CD4-positive, alpha-beta T cell treated with Interleukin-21 for 1 hour (primary cell): ENCODE data around the gene RAB5B.
A peak's percentile ranks its signal among the peaks of the same experiment; 100 is the strongest.
"Not testable (repeated sequence)": the region's sequence is repeated elsewhere in the genome, so short reads cannot be mapped to it uniquely, and the experiment has no call there.

Source experiments
- DNase-seq: peaks from one replicate; pipeline ENCODE4 v3.0.0-alpha.2; 2020

RAB5B gene

DNA sequence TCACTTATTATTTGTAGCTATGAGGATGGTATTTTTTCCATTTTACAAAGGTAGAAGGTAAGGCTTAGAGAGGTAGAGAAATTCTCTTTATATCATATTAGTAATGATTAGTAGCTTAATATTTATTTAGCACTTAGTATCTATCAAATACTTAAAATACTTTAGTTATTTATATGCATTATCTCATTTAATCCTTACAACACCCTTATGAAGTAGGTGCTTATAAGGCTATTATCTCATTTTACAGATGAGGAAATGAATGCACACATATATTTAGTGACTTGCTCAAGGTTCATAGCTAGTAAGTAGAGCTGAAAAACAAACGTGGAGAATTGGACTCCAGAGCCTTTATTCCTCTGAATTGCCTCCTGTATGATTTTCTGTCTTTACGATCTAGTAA is 11.0 kb downstream of the RAB5B start:
- DNase-seq, result no peak

- DNase-seq, result no peak
Observed at GRCh38 chr12:55985341-55985740, 11.5 kb downstream of the RAB5B start.

DNA sequence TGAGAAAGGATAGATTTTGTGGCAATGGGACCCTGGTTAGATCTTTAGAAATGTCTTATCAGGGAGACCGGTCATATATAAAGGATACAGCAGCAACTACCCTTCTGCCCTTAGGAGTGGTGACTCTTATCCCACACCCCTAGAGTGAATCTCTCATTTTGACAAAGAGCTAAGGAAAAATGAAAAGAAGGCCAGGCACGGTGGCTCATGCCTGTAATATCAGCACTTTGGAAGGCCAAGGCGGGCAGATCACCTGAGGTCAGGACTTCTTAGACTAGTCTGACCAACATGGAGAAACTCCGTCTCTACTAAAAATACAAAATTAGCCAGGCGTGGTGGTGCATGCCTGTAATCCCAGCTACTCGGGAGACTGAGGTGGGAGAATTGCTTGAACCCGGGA is 12.1 kb downstream of the RAB5B start:
- DNase-seq, result not testable (repeated sequence)

- DNase-seq, result no peak
Observed at GRCh38 chr12:55991110-55991509, 17.2 kb downstream of the RAB5B start.

GRCh38 chr12:55993230-55993853 is 19.5 kb downstream of the RAB5B start:
- DNase-seq, result no peak

GRCh38 chr12:55995366-55995765 is 21.5 kb downstream of the RAB5B start:
- no peak for DNase-seq

- DNase-seq, result peak; percentile 84
Observed at GRCh38 chr12:55996201-55996714, 22.4 kb downstream of the RAB5B start.

- DNase-seq, result peak; percentile 49
Observed at GRCh38 chr12:55996715-55997534, 23.0 kb downstream of the RAB5B start, which contains the start of gene SUOX. TSS of gene SUOX (plus strand) at chr12:55997276. CDS start at chr12:56002222, 4,946 bp downstream.

- no peak for DNase-seq
Observed at GRCh38 chr12:55997535-55997859, 23.6 kb downstream of the RAB5B start.

DNA sequence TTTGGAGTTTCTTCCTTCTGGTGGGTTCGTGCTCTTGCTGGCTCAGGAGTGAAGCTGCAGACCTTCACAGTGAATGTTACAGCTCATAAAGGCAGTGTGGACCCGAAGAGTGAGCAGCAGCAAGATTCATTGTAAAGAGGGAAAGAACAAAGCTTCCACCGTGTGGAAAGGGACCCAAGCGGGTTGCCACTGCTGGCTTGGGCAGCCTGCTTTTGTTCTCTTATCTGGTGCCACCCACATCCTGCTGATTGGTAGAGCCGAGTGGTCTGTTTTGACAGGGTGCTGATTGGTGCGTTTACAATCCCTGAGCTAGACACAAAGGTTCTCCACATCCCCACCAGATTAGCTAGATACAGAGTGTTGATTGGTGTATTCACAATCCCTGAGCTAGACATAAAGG is 25.6 kb downstream of the RAB5B start:
- DNase-seq, result peak; percentile 19

GRCh38 chr12:55999999-56000540 is 26.2 kb downstream of the RAB5B start:
- DNase-seq, result not testable (repeated sequence)

DNA sequence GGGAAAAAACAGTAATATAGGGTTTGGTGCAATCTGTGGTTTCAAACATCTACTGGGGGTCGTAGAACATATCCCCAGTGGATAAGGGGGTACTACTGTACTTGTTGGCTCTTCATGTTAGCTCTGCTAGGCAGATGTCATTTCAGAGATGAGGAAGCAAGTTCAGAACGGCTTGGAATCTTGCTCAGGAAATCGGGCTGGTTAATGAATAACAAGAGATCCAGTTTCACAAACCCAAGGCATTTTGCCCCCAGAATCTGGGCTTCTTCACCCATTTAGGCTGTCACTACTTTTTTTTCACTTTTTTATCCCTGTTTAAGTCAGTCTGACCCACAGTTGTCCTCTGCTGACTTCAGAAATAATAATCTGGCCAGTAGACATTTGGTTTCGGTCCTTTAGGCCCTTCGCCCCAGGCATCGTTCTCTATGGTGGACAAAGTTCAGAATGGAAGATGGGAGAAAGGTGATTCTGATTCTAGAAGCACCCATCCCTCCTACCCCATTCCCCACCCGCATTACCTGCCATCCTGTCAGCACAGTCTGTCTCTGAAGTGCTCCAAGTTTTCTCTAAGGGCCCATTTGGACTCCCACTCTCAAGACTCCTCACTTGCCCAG is 27.7 kb downstream of the RAB5B start:
- no peak for DNase-seq

GRCh38 chr12:56003376-56003775 is 29.5 kb downstream of the RAB5B start:
- DNase-seq, result not testable (repeated sequence)

DNA sequence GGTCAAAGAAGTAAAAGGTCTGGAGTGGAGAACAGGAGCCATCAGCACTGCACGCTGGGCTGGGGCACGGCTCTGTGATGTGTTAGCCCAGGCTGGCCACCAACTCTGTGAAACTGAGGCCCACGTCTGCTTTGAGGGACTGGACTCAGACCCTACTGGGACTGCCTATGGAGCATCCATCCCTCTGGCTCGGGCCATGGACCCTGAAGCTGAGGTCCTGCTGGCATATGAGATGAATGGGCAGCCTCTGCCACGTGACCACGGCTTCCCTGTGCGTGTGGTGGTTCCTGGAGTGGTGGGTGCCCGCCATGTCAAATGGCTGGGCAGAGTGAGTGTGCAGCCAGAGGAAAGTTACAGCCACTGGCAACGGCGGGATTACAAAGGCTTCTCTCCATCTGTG is 30.3 kb downstream of the RAB5B start:
- DNase-seq, result no peak

DNA sequence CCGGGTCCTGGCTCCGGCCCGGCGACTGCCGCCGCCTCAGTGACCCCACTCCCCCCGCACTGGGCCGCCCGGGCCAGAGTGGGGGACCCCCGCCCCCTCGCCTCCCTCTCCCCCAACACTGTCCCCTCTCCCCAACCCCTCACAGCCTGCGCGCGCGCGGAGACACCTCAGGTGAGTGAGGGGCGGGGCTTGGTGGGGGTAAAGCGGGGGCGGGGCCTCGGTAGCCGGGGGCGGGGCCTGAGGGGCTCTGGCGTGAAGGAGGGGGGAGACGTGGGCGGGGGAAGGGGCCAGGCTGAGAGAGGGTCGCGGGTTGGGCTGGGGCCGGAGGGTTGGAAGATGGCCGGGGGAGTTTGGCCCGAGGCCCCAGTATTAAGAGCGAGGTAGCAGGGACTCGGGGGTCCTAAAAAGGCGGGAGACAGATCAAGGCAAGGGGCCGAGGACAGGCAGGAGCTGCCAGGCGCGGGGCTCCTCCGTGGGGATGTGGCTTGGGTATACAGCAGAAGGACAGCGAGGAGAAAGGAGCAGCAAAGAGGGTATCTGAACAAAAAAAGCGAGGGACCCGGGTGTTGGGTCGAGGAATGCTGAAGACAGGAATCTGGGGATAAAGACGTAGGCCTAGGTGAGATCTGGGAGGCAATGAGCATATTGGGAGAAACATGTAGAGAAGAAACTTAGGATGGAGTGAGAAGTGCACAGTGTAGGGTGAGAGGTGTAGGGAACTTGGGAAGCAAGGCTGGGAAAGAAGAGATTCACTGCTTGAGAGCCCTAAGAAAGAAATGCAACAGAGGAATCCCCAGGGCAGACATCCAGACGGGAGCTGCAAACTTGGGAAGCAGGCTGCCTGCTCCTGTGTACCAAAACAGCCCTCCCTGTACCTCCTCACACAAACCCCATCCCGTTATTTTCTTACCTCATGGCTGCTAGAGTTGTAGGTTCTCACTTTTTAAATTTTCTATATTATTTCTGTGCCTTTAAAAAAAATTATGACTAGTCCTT is 34.0 kb downstream of the RAB5B start:
- DNase-seq, result peak; percentile 71

DNA sequence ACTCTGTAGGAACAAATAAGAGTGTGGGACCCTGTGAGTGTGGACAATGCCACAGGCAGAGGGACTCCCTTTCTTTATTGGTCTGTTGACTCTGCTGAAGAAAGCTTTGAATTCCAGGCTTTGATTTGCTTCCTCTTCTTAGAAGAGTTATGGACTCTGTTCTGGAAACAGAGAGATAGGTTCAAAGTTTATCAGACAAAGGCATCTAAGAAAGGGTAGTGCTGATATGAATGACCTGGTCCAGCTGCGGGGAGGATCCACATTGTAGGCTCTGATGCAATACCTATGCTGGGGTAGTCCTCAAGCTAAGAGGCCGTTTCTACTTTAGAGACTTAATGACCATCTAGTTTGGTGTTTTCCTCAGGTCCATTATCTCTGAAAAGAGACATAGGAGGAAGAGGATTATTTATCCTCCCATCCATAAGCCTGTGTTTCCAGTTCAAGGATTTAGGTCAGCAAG is 36.3 kb downstream of the RAB5B start:
- DNase-seq, result no peak

DNA sequence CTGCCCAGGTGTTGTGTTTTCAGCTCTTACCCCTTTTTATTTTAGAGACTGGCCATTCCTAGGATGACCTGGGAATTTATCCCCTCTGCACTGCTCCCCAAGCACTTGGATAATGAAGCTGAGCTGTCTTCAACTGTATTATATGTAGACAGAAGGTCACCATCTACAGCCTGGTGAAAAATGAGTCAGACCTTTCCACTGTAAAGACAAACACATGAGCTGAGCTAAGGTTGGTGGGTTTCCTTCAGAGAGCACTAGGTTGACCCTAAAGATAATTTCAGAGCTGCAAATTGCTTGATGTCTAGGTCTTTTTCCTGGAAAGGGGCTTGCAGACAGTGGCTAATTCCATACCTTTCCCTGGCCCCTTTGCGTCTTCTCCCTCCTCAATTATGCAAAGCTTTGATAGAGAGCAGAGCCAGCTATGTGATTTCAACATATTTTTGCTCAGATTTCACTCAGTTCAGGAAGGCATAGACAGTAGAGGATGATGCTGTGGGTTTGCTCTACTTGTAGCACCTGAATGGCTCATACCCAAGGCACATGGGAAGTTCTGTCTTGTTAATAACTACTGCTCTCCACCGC is 37.7 kb downstream of the RAB5B start:
- no peak for DNase-seq

GRCh38 chr12:56013482-56013881 is 39.6 kb downstream of the RAB5B start:
- no peak for DNase-seq

DNA sequence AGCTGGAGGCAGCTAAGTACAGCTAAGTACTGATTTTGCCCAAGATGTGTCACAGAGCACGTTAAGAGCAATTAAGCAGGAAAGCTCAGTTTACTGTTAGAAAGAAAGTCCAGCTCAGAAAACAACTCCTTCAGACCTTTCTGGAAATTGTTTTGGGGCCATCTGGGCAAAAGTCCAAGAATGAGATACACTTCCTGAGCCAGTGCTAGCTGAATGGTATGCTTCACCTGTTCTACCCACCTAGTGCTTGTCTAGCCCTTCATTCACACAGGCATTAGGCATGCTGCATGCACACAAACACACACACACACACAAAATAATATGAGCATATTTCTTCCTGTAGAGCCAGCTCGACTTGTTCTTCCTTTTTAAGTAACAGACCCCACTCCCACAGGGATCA is 40.3 kb downstream of the RAB5B start:
- no peak for DNase-seq

- DNase-seq, result no peak
Observed at GRCh38 chr12:56017181-56017580, 43.3 kb downstream of the RAB5B start.

- DNase-seq, result no peak
Observed at GRCh38 chr12:56018356-56018755, 44.5 kb downstream of the RAB5B start.
